GM12864 (cell line): ENCODE data around the gene NKG7.
A peak's percentile ranks its signal among the peaks of the same experiment; 100 is the strongest.

Experiments used
- DNase-seq: peaks from one replicate; pipeline ENCODE4 v3.0.0-alpha.2; 2011; ENCODE audit warnings: low read depth
- H3K4me3 ChIP-seq: 2 replicates; pipeline ENCODE4 v1.5.1; 2011; ENCODE audit warnings: mild to moderate bottlenecking, low read depth, low read length, control low read depth
- TF ChIP-seq, protein P1 (sequence below): IDR thresholded peaks from 2 replicates; pipeline ENCODE4 v1.5.1; 2011; ENCODE audit warnings: low read depth, mild to moderate bottlenecking, moderate library complexity, low read length, control low read depth, inconsistent platforms; ENCODE audit errors: missing control alignments

NKG7 gene

DNA sequence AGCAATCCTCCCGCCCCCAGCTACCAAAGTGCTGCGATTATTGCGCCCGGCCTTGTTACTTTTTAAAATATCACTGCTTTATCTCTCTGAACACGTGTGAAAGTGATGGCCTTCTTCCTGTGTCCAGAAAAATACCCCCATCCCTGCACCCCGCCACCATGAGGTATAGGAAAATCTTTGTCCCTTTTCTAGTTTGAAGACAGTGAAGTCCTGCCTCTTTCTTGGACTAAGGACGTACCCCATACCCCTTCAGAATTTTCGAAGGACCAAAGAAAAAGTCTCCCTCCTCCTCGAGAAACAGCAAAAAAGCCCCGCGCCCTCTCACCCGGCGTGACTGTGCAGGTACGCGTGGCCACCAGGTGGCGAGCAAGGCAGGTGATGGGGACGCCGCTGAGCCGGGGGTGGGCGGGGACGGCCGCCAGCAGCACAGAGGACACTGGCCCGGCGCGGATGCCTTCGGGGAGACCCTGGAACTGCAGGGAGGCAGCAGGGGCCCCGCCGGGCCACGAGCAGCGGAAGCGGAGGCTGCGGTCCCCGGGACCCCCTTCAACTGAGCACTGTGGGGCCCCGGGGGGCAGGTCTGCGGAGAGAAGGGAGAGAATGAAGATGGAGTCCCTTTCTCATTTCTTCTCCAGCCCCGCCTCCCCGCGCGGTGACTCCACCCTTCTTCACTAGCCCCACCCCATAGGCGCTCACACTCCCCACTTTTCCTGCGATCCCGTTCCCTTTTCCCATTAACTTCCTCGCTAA is 33.7 kb downstream of the NKG7 start:
- TF ChIP-seq, protein P1, sequence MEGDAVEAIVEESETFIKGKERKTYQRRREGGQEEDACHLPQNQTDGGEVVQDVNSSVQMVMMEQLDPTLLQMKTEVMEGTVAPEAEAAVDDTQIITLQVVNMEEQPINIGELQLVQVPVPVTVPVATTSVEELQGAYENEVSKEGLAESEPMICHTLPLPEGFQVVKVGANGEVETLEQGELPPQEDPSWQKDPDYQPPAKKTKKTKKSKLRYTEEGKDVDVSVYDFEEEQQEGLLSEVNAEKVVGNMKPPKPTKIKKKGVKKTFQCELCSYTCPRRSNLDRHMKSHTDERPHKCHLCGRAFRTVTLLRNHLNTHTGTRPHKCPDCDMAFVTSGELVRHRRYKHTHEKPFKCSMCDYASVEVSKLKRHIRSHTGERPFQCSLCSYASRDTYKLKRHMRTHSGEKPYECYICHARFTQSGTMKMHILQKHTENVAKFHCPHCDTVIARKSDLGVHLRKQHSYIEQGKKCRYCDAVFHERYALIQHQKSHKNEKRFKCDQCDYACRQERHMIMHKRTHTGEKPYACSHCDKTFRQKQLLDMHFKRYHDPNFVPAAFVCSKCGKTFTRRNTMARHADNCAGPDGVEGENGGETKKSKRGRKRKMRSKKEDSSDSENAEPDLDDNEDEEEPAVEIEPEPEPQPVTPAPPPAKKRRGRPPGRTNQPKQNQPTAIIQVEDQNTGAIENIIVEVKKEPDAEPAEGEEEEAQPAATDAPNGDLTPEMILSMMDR = peak; percentile 80
- H3K4me3 ChIP-seq = peak overlapping the region; percentile 77
- no peak for DNase-seq

DNA sequence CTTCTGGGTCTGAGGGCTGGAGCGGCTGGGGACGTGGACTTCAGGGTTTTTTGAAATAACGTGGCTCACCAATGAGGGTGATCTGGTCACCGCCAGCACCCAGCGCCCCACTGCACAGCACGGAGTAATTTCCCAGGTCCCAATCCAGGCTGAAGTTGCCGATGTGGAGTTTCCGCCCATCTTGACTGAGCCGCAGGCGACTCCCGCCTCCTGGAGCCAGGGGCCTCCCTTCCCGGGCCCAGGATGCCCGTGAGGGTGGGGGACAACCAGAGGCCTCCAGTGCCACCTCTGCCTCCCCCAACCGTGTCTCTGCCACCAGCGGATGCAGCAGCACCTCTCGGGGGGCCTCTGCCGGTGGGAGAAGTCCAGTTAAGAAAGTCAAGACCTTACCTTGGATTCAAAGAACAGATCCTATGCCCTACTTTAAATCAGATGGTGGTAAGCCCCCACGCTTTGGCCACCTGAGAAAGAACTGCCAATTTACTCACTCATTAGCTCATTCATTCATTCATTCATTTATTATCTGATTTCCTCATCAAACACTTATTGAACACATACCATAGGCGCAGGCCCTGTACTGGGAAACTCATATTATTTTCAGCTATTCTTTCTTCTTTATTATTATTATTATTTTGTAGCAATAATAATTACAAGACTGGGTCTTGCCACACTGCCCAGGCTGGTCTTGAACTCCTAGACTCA is 34.4 kb downstream of the NKG7 start:
- TF ChIP-seq, protein P1 = no peak
- DNase-seq = no peak
- no peak overlapping the region for H3K4me3 ChIP-seq

DNA sequence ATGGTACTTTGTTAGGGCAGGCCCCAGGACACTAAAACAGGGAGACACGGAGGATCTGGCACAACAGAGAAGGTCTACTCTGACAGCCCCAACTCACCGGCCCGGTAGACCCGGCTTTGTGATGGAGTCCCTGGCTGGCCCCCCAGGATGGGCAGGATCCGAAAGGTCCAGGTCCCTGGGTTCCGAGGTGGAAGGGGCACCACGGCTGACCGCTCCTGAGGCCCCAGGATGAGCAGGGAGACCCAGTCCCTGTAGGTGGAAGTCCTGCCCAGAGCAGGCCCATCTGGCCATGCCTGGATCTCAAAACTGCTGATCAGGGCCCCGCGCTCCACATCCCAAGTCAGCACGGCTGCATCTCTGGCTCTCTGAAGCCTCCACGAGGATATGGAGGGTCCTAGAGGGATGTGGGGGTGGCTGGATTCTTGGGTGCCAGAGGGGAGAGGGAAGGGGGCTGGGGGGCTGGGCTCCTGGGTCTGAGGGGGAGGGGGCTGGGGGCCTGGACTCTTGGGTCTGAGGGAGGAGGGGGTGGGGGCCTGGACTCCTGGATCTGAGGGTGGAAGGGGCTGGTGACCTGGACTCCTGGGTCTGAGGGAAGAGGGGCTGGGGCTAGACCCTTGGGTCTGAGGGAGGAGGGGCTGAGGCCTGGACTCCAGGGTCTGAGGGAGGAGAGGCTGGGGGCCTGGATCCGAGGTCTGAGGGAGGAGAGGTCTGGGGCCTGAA is 35.2 kb downstream of the NKG7 start:
- TF ChIP-seq, protein P1 = no peak
- no peak for DNase-seq
- no peak overlapping the region for H3K4me3 ChIP-seq

DNA sequence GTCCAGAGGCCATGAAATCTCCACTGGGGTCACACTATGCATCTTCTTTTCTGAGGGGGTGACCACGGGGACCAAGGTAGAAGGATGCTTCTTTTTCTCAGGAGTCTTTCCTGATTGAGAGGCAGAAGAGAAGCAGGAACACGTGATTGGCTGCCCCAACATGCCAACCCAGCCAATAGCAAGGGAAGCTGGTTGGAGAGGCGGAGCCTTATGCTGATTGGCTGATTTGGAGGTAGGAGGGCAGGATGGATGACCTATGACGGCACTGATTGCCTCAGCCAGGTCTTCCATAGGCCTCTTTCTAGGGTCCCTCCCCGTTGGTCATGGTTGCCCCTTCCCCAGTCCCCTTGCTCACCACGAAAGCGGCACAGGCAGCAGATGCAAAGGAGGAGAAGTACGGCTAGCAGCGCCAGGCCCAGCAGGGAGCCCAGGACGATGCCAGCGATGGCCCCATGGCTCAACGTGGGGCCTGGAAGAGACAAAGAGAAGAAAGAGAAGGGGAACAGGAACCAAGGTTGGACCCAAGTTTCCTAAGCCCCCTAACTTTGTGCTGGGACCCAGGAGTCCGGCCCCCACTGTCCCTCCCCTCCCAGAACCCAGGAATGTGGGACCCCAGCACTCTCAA is 38.5 kb downstream of the NKG7 start:
- H3K4me3 ChIP-seq = no peak overlapping the region
- TF ChIP-seq, protein P1 = no peak
- no peak for DNase-seq

DNA sequence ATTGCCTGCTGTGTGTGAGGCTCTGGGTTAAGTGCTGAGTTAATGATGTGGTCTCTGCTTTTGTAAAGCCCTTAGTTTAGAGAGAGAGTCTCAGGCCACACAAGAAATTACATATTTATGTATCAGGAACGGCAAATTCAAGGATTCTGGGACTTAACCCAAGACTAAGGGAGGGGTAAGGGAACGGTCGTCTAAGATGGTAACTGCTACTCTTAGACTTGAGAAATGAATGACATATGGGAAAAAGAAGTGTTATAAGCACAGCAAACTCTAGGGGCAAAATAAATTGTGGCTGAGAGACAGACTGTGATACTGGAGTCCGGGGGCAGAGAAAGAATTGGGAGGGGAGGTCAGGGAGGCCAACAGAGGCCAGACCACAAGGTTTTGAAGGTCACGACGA is 40.7 kb downstream of the NKG7 start:
- DNase-seq = no peak
- H3K4me3 ChIP-seq = no peak overlapping the region
- TF ChIP-seq, protein P1 = no peak

DNA sequence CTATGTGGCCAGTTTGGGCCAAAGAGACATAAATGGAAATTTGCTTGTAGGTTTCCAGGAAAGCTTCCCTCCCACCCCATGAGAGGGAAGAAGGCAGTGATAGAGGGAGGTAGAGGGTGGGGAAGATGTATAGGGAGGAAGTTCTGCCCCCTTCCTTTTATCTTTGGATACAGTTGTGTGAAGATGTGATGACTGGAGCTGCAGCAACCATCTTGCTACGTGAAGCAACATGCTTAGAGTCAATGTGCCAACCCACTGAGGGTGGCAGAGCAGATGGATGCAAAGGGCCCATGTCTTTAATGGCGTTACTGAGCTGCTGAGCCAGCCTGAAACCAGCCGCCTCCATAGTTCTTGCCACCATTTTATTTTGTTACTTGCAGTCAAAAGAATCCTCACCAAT is 41.3 kb downstream of the NKG7 start:
- DNase-seq = no peak
- TF ChIP-seq, protein P1 = no peak
- H3K4me3 ChIP-seq = no peak overlapping the region
